Uterus (tissue), 2 donors: Measurements from ENCODE around the gene TMEM258.

Source experiments
- CTCF ChIP-seq, 4 experiments: fragments of 200-600 bp in 2 of 4; fragments of 450-650 bp in 2 of 4; sonication (generic) in 2 of 4; IDR thresholded peaks; one replicate each; pipeline ENCODE4 v1.5.1; 2016 to 2019; ENCODE audit warnings: antibody characterized with exemption in 4 of 4, mild to moderate bottlenecking in 2 of 4, moderate library complexity in 1 of 4
- POLR2A ChIP-seq, 2 donors: fragments of 450-650 bp; IDR thresholded peaks; one replicate each; pipeline ENCODE4 v1.6.1; 2016; ENCODE audit warnings: antibody characterized with exemption in 2 of 2, mild to moderate bottlenecking in 1 of 2, moderate library complexity in 1 of 2

GRCh38 chr11:61779666-61780525, 12.5 kb downstream of the TMEM258 start:
- TF ChIP-seq CTCF (IDR thresholded peaks at IDR 0.05) (no peak), POLR2A (IDR thresholded peaks at IDR 0.05) (no peak)
